WERI-Rb-1 (cell line): ENCODE results near the gene ATP7B.

Source experiments
- DNase-seq: peaks from one replicate; pipeline ENCODE4 v3.0.0-alpha.2; 2020
- H3K27ac ChIP-seq: fragments of 250-450 bp; sonication (Bioruptor Pico); 2 replicates; pipeline ENCODE4 v1.5.1; 2020; ENCODE audit warnings: mild to moderate bottlenecking, moderate library complexity
- H3K27me3 ChIP-seq: fragments of 250-450 bp; sonication (Bioruptor Pico); 2 replicates; pipeline ENCODE4 v1.5.1; 2021; ENCODE audit warnings: mild to moderate bottlenecking, low read depth, moderate library complexity; ENCODE audit not compliant: insufficient read depth, severe bottlenecking
- H3K36me3 ChIP-seq: fragments of 250-450 bp; sonication (Bioruptor Pico); 2 replicates; pipeline ENCODE4 v1.5.1; 2020; ENCODE audit warnings: mild to moderate bottlenecking, moderate library complexity
- H3K4me3 ChIP-seq: 2 replicates; pipeline ENCODE4 v1.5.1; 2011; ENCODE audit warnings: low read depth, mild to moderate bottlenecking, control low read depth, low read length
- H3K9me3 ChIP-seq: fragments of 250-450 bp; sonication (Bioruptor Pico); 2 replicates; pipeline ENCODE4 v1.5.1; 2021; ENCODE audit warnings: mild to moderate bottlenecking, moderate library complexity; ENCODE audit not compliant: severe bottlenecking
- CTCF ChIP-seq: IDR thresholded peaks from 2 replicates; pipeline ENCODE4 v1.5.1; 2011; ENCODE audit warnings: low read depth, mild to moderate bottlenecking, control low read depth, inconsistent platforms, low read length

Gene ATP7B

GRCh38 chr13:51924756-51925544 is 86.3 kb downstream of the ATP7B start:
- peak; percentile 34 for DNase-seq
- H3K36me3 ChIP-seq, result no peaks in the 10 kb centered on the region

GRCh38 chr13:51923983-51924539 is 87.2 kb downstream of the ATP7B start:
- Histone ChIP-seq H3K4me3 (no peak overlapping the region), H3K27me3 (no peaks in the 10 kb centered on the region), H3K9me3 (no peaks in the 10 kb centered on the region), H3K27ac (no peak overlapping the region), H3K36me3 (no peaks in the 10 kb centered on the region)
- peak; percentile 26 for DNase-seq
- TF ChIP-seq CTCF, result peak; percentile 40

More at GRCh38 chr13:51924756-51925544, 86.3 kb downstream of the ATP7B start:
- no peak overlapping the region for H3K27ac ChIP-seq
- H3K9me3 ChIP-seq, result no peaks in the 10 kb centered on the region
- H3K27me3 ChIP-seq, result no peaks in the 10 kb centered on the region
- TF ChIP-seq CTCF, result no peak
- no peak overlapping the region for H3K4me3 ChIP-seq

DNA sequence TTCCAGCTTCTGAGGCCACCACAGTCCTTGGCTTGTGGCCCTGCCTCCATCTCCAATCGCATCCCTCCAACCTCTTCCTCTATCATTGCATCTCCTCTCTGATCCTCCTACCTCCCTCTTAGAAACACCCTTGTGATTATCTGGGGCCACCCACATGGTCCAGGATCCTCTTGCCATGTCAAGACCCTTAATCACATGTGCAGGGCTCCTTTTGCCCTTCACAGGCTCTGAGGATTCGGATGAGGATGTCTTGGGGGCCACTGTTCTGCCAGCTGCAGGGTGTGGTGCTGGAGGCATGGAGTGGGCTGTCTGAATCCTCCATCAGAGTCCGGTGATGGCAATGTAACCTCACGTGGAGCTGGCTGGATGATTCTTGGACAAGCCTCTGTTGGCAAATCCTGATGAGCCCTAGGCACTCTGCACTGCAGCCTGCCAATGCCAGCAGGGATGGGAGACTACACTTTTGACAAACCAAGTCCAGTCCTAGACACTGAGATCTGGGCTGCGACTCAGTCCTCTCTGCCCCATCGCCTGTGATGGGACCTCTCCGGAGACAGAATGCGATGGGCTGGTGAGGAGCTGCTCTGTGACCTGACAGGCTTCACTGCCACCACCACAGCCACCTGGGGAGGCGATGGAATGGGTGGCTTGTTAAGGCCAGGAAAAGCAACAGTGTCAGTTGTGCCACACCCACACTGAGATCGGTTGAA is 88.3 kb downstream of the ATP7B start:
- DNase-seq, result no peak
- TF ChIP-seq CTCF, result no peak
- Histone ChIP-seq H3K27me3 (no peaks in the 10 kb centered on the region), H3K27ac (no peak overlapping the region), H3K9me3 (no peaks in the 10 kb centered on the region), H3K4me3 (no peak overlapping the region), H3K36me3 (no peaks in the 10 kb centered on the region)

DNA sequence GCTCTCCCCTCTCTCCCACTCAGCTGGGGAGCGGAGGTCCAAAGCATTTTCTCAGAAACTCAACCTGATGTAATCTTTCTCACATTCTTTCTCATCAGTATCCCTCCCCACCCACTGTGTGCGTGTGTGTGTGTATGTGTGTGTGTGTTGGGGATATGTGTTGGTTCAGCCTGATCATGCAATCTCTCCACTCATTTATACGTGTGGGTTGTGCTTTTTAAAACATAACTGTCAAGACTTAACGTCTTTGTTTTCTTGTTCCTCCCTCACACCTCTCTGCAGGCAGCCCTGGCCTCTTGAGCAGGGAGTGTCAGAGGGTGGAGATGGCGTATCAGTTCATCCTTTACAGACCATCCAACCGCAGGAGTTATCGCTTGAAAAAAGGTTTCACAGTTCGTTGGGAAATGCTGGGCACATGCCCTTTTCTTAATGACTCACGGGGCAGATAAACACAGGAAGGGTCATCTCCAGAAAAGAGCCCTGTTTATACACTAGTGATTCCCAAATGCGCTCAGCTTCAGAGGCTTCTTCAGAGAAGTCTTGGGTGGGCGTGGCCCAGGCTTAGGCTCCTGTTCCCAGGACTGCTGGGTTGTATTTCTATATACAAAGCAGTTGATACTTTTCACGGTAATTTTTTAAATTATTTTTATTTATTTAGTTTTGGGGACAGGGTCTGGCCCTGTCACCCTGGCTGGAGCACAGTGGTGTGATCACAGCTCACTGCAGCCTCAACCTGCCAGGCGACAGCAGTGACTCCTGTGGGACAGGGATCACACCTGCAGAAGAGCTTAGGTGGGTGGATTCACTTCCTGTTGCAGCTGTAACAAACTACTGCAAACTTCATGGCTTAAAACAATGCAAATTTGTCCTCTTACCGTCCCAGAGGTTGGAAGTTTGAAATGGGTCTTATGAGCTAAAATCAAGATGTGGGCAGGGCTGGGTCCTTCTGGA is 89.2 kb downstream of the ATP7B start:
- Histone ChIP-seq H3K9me3 (no peaks in the 10 kb centered on the region), H3K27me3 (no peaks in the 10 kb centered on the region)
- no peak for DNase-seq

More for the DNA sequence above, 89.2 kb downstream of the ATP7B start:
- Histone ChIP-seq H3K4me3 (no peak overlapping the region), H3K36me3 (no peaks in the 10 kb centered on the region), H3K27ac (no peak overlapping the region)
- TF ChIP-seq CTCF, result no peak
